ENCODE data around the gene HIVEP3.

GRCh38 chr1:41719590-41719989, 199.1 kb downstream of the HIVEP3 start:
- no peak for TF ChIP-seq POLR2A (IDR thresholded peaks at IDR 0.05; ENCODE audit: low read depth, low read length)
- TF ChIP-seq POLR2AphosphoS5 (IDR thresholded peaks at IDR 0.05; ENCODE audit: low read depth, low read length), result no peak

Data from GM12891 (cell line).